Measurements from ENCODE around the gene KNTC1. TPM values are rescaled to one million over a fixed set of nuclear protein-coding genes. Genes with fewer than 3 reads are reported as not detected.

The KNTC1 gene
- total RNA-seq, 1 donor from 2014 or later: 64.0 TPM

GRCh38 chr12:122602456-122602855, 75.4 kb downstream of the KNTC1 start:
- Mint-ChIP-seq H3K9me3 (no peaks in the 10 kb centered on the region), H3K4me3 (no peak overlapping the region), H3K27me3 (no peaks in the 10 kb centered on the region), H3K27ac (no peak overlapping the region), H3K36me3 (ENCODE audit: low read depth) (peaks cover 38% of the 10 kb centered on the region), H3K4me1 (no peaks in the 10 kb centered on the region)
- no peak for DNase-seq
- ATAC-seq (ENCODE audit: low read depth): no peak
- POLR2A ChIA-PET: no interaction called here
- intact Hi-C loops (cut with micrococcal nuclease): no loop called here
- TF ChIP-seq CTCF (IDR thresholded peaks at IDR 0.05): no peak
- CTCF ChIA-PET: no interaction called here

- POLR2A ChIA-PET: interaction anchor here (0.8 kb wide), 1 partner anchor 50 kb away, joined by 6 read pairs; no protein-coding TSS in a partner anchor
- Mint-ChIP-seq H3K27ac (no peak overlapping the region), H3K4me1 (no peaks in the 10 kb centered on the region), H3K9me3 (no peaks in the 10 kb centered on the region), H3K27me3 (no peaks in the 10 kb centered on the region), H3K36me3 (ENCODE audit: low read depth) (peaks cover 41% of the 10 kb centered on the region), H3K4me3 (no peak overlapping the region)
- CTCF ChIA-PET: no interaction called here
- ATAC-seq (ENCODE audit: low read depth) (no peak), DNase-seq (no peak)
- intact Hi-C loops (cut with micrococcal nuclease): no loop called here
- no peak for TF ChIP-seq CTCF (IDR thresholded peaks at IDR 0.05)
Measured at GRCh38 chr12:122604993-122605392, 77.9 kb downstream of the KNTC1 start.

GRCh38 chr12:122609732-122610131, 82.7 kb downstream of the KNTC1 start:
- no peak for ATAC-seq (ENCODE audit: low read depth)
- CTCF ChIA-PET: no interaction called here
- POLR2A ChIA-PET: no interaction called here

GRCh38 chr12:122610207-122610606, 83.2 kb downstream of the KNTC1 start:
- intact Hi-C loops (cut with micrococcal nuclease): no loop called here
- H3K27me3 Mint-ChIP-seq: no peaks in the 10 kb centered on the region
- TF ChIP-seq CTCF (IDR thresholded peaks at IDR 0.05): no peak
- CTCF ChIA-PET: no interaction called here
- no peak overlapping the region for H3K4me3 Mint-ChIP-seq
- ATAC-seq (ENCODE audit: low read depth) (no peak), DNase-seq (no peak)
- POLR2A ChIA-PET: interaction anchor here (0.6 kb wide), 1 partner anchor 238 kb away, joined by 3 read pairs; no protein-coding TSS in a partner anchor
- H3K27ac Mint-ChIP-seq: no peak overlapping the region
- peaks cover 9% of the 10 kb centered on the region for H3K4me1 Mint-ChIP-seq
- no peaks in the 10 kb centered on the region for H3K9me3 Mint-ChIP-seq
- H3K36me3 Mint-ChIP-seq (ENCODE audit: low read depth): peaks cover 59% of the 10 kb centered on the region

More at GRCh38 chr12:122609732-122610131, 82.7 kb downstream of the KNTC1 start:
- H3K9me3 Mint-ChIP-seq: no peaks in the 10 kb centered on the region
- H3K4me1 Mint-ChIP-seq: peaks cover 9% of the 10 kb centered on the region
- H3K4me3 Mint-ChIP-seq: no peak overlapping the region
- peaks cover 56% of the 10 kb centered on the region for H3K36me3 Mint-ChIP-seq (ENCODE audit: low read depth)
- no peak for DNase-seq
- no peak overlapping the region for H3K27ac Mint-ChIP-seq
- H3K27me3 Mint-ChIP-seq: no peaks in the 10 kb centered on the region
- intact Hi-C loops (cut with micrococcal nuclease): no loop called here
- TF ChIP-seq CTCF (IDR thresholded peaks at IDR 0.05): no peak

- H3K27me3 Mint-ChIP-seq: no peaks in the 10 kb centered on the region
- H3K9me3 Mint-ChIP-seq: no peaks in the 10 kb centered on the region
- no peak overlapping the region for H3K4me3 Mint-ChIP-seq
- ChIA-PET POLR2A (no interaction called here), CTCF (no interaction called here)
- H3K4me1 Mint-ChIP-seq: peaks cover 9% of the 10 kb centered on the region
- H3K36me3 Mint-ChIP-seq (ENCODE audit: low read depth): peaks cover 57% of the 10 kb centered on the region
- H3K27ac Mint-ChIP-seq: no peak overlapping the region
- no peak for ATAC-seq (ENCODE audit: low read depth)
- no peak for TF ChIP-seq CTCF (IDR thresholded peaks at IDR 0.05)
- intact Hi-C loops (cut with micrococcal nuclease): no loop called here
- no peak for DNase-seq
Measured at GRCh38 chr12:122610911-122611310, 83.9 kb downstream of the KNTC1 start.

Measured in activated B cell treated with CpG ODN at 0.5 μM for 24 hours (primary cell).